Activated naive CD4-positive, alpha-beta T cell treated with anti-CD3 and anti-CD28 coated beads, Interleukin-2, amount 50 U/mL, for 24 hours (primary cell): ENCODE data around the gene DCHS2.

Source experiments
- H3K27ac Mint-ChIP-seq: one replicate; pipeline ENCODE4 v1.8.0; 2021; ENCODE audit warnings: mild to moderate bottlenecking, mixed read lengths
- H3K27me3 Mint-ChIP-seq: one replicate; pipeline ENCODE4 v1.8.0; 2021; ENCODE audit warnings: mixed read lengths
- H3K36me3 Mint-ChIP-seq: one replicate; pipeline ENCODE4 v1.8.0; 2021; ENCODE audit warnings: mixed read lengths
- H3K4me1 Mint-ChIP-seq: one replicate; pipeline ENCODE4 v1.8.0; 2021; ENCODE audit warnings: mixed read lengths
- H3K4me3 Mint-ChIP-seq: one replicate; pipeline ENCODE4 v1.8.0; 2021; ENCODE audit warnings: mild to moderate bottlenecking, mixed read lengths
- H3K9me3 Mint-ChIP-seq: one replicate; pipeline ENCODE4 v1.8.0; 2021; ENCODE audit warnings: mixed read lengths

The DCHS2 gene

DNA sequence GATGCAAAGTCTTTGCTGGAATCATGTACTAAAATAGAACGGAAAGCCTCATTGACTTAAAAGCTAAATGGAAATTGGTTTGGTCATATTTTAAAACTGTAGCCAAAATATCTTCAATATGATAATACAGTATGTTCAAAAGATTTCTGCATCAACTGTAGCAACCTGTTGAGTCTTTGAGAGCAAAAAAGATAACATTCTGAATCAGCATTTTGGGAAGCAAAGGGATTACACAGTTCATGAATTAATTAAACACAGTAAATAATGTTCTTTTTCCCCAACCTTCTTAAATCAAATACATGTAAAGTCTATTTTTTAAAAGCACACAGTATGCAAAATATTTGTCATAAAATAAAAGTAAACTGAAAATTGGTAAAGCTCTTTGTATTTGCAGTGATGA lies 50.5 kb downstream of the DCHS2 start:
- Mint-ChIP-seq H3K4me3 (no peak overlapping the region), H3K9me3 (no peaks in the 10 kb centered on the region), H3K4me1 (no peaks in the 10 kb centered on the region), H3K27me3 (peaks cover 6% of the 10 kb centered on the region), H3K27ac (no peak overlapping the region), H3K36me3 (no peaks in the 10 kb centered on the region)

DNA sequence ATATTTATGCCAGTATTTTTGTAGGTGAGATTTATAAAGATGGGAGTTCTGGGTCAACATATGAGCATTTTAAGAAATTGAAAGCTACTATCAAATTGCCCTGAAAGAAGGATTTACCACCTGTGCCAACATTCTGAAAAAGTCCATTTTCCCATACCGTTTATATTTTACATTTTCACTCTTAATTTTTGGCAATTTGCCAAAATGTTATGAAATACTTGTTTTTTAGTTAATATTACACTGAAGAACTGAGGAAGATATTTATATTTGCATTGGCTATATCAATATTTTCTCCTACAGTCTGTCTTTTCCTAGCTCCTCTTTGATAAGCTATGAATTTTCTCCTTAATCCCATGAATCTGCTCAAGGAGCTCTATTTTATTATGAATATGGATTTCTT lies 52.4 kb downstream of the DCHS2 start:
- Mint-ChIP-seq H3K27me3 (peaks cover 6% of the 10 kb centered on the region), H3K4me1 (no peaks in the 10 kb centered on the region), H3K9me3 (no peaks in the 10 kb centered on the region), H3K4me3 (no peak overlapping the region), H3K27ac (no peak overlapping the region), H3K36me3 (no peaks in the 10 kb centered on the region)

DNA sequence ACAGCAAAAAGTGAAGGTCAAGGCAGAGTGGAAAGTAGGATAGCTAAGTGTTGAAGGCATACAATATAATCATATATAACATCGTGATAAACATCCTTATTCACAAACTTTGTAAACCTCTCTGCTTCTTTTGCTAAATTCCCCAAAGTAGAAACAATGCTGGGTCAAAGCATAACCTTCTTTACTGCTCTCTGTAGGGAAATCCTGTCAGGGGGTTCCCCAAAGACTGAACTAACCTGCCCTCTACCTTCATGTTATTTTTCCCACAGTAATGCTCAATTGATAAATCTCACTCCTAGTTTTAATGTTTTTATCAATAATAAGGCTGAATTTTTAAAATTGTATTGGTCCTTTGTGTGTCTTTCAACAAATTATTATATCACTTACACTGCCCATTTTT lies 55.7 kb downstream of the DCHS2 start:
- H3K4me3 Mint-ChIP-seq = no peak overlapping the region
- H3K27ac Mint-ChIP-seq = no peak overlapping the region
- no peaks in the 10 kb centered on the region for H3K4me1 Mint-ChIP-seq
- H3K36me3 Mint-ChIP-seq = no peaks in the 10 kb centered on the region
- peaks cover 14% of the 10 kb centered on the region for H3K27me3 Mint-ChIP-seq
- no peaks in the 10 kb centered on the region for H3K9me3 Mint-ChIP-seq

DNA sequence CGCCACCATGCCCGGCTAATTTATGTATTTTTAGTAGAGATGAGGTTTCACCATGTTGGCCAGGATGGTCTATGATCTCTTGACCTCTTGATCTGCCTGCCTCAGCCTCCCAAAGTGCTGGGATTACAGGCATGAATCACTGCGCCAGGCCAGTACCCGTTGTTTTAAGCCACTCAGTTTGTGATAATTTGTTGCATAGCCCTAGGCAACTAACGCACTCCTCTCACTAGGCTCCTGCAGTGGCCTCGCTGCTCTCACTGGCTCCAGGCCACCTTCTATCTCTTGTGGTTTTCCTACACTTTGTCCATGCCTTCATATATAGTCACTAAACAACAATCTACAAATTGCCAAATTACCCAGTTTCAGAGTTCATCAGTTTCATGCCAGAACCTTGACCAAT lies 58.1 kb downstream of the DCHS2 start:
- Mint-ChIP-seq H3K27ac (no peak overlapping the region), H3K9me3 (no peaks in the 10 kb centered on the region), H3K4me3 (no peak overlapping the region), H3K27me3 (peaks cover 21% of the 10 kb centered on the region), H3K4me1 (no peaks in the 10 kb centered on the region), H3K36me3 (no peaks in the 10 kb centered on the region)

DNA sequence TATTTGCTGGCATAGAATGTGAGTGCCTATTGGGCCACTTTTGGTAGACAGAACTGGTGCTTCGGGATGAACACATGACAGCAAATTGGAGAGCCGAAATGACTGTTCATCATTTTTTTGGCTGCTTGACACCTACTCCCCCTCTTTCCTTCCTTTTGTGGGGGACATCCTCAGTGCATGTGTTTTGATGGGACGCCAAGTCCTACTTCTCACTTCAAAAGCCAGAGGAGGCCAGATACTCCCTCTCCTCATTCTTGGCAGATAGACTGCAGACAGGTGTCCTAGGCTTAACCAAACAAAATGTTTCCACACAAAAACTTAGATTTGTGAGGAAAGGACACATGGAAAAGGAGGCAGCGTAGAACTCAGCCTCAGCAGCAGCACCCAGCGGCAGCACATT lies 62.4 kb downstream of the DCHS2 start:
- H3K27me3 Mint-ChIP-seq = peaks cover 22% of the 10 kb centered on the region
- H3K9me3 Mint-ChIP-seq = no peaks in the 10 kb centered on the region
- H3K4me3 Mint-ChIP-seq = no peak overlapping the region
- no peaks in the 10 kb centered on the region for H3K36me3 Mint-ChIP-seq
- H3K27ac Mint-ChIP-seq = no peak overlapping the region
- H3K4me1 Mint-ChIP-seq = no peaks in the 10 kb centered on the region

DNA sequence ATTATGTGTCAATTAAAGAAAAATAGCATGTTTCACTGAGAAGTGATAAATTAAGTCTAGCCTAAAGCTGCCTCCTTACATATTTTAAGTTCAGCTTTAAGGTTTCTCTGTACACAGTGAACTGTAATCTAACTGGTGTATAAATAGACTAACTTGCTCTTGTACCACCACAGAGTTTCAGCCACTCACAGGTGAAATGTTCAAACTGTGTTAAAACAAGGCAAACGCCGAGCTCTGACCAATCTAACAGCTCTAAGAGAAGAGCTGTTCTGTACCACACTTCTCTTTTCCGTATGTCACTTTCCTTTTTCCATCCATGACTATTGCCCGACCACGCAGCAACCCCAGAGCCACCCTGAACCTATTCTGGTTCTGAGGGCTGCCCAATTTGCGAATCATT lies 64.5 kb downstream of the DCHS2 start:
- Mint-ChIP-seq H3K36me3 (no peaks in the 10 kb centered on the region), H3K4me3 (no peak overlapping the region), H3K27me3 (peaks cover 18% of the 10 kb centered on the region), H3K27ac (no peak overlapping the region), H3K9me3 (no peaks in the 10 kb centered on the region), H3K4me1 (no peaks in the 10 kb centered on the region)

DNA sequence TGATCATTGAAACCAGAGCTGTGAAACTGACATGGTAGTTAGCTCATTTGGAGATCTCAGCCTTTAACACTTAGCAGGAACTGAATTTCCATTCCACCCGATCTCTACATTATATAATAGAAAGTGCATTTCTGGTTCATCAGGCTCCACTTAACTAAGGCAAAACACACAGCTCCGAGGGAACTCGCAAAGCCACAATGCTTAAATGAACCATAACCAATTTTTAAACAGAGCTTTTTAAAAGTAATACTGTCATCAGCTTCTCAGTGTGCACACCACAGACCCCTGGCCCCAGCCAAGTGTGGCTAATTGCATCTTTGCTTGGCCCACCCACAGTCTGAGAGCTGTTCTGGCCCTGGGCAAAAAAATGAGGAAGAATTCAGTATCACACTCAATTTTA lies 66.1 kb downstream of the DCHS2 start:
- H3K27ac Mint-ChIP-seq = no peak overlapping the region
- H3K4me3 Mint-ChIP-seq = no peak overlapping the region
- no peaks in the 10 kb centered on the region for H3K9me3 Mint-ChIP-seq
- no peaks in the 10 kb centered on the region for H3K36me3 Mint-ChIP-seq
- H3K27me3 Mint-ChIP-seq = peaks cover 19% of the 10 kb centered on the region
- H3K4me1 Mint-ChIP-seq = no peaks in the 10 kb centered on the region

DNA sequence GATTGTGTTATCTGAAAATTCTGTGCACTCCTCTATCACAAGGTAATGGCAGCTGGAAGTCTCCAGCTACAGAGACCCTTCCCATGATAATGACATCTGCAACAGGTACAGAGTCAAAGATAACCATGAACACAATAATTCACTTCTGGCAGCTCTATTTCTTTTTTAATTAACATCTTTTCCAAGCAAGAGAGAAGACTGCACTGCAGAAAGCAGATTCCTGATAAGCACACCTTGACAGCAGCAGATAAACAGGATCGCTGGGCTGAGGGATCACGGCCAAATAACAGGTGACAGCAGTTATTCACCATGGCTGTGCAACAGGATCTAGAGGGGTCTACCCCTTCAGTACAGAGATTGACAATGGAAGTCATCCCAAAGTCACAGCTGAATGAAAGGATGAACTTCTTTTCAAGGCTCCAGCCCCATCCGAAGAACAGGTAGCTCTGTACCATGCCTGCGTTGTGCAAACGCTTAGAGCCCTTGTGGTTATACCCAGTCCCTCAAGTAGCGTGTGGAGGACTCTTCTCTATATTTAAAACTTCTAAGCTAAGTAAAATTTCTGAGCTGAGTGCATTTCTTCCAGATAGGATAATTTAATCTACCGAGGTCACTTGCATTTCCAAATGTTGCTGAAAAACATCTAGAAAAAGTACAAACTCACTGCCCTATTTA lies 66.7 kb downstream of the DCHS2 start:
- no peaks in the 10 kb centered on the region for H3K9me3 Mint-ChIP-seq
- peaks cover 16% of the 10 kb centered on the region for H3K27me3 Mint-ChIP-seq
- H3K36me3 Mint-ChIP-seq = no peaks in the 10 kb centered on the region
- H3K27ac Mint-ChIP-seq = no peak overlapping the region
- no peak overlapping the region for H3K4me3 Mint-ChIP-seq
- H3K4me1 Mint-ChIP-seq = no peaks in the 10 kb centered on the region

DNA sequence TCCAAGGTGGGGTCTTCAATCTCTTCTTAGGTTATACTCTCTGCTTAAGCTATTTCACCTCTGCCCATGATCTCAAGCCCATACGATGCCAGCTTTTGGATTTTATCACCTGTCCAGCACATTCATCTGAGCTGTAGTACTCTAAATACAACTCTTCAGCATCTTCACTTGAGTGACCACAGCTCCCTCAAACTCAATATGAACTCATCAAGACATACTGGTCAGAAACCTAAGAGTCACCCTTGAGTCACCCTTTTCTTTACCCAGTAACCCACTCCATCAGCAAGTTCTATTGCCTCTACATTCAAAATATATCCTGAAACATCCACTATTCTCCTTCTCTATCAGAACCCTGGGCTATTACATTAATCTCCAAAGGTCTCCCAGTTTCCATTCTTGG lies 69.4 kb downstream of the DCHS2 start:
- Mint-ChIP-seq H3K4me3 (no peak overlapping the region), H3K27ac (no peak overlapping the region), H3K27me3 (peaks cover 16% of the 10 kb centered on the region), H3K9me3 (no peaks in the 10 kb centered on the region), H3K4me1 (no peaks in the 10 kb centered on the region), H3K36me3 (no peaks in the 10 kb centered on the region)

DNA sequence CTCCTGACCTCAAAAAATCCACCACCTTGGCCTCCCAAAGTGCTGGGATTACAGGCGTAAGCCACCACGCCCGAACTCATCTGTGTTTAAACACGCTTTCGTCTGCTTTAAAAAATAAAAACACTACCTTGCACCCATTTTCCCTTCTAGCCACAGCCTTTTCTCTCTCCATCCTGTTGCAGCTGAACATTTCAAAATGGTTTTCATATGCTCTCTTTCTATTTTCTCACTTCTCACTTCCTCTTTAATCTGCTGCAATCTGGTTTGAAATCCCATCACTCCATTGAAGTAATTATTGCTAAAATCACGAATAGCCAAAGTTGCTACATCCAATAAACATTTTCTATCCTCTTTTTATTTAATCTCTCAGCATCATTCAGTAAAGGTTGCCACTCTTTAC lies 70.0 kb downstream of the DCHS2 start:
- H3K27me3 Mint-ChIP-seq = peaks cover 19% of the 10 kb centered on the region
- no peaks in the 10 kb centered on the region for H3K9me3 Mint-ChIP-seq
- H3K27ac Mint-ChIP-seq = no peak overlapping the region
- no peaks in the 10 kb centered on the region for H3K36me3 Mint-ChIP-seq
- no peak overlapping the region for H3K4me3 Mint-ChIP-seq
- H3K4me1 Mint-ChIP-seq = peaks cover 3% of the 10 kb centered on the region

DNA sequence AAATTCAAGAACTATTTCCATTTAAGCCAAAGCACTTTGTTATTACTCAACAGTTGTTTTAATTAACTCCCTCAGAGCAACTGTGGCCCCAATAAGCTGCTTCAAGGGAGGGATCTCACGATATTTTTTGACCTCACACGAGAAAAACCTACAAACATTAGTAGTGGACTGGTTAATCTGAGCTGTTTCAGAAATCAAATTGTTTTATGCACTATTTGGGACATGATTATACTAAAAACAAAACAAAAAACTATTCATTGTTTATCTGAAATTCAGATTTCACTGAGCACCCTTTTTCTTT lies 74.3 kb downstream of the DCHS2 start:
- H3K4me1 Mint-ChIP-seq = peaks cover 15% of the 10 kb centered on the region
- no peaks in the 10 kb centered on the region for H3K36me3 Mint-ChIP-seq
- peaks cover 31% of the 10 kb centered on the region for H3K27me3 Mint-ChIP-seq
- H3K27ac Mint-ChIP-seq = no peak overlapping the region
- H3K4me3 Mint-ChIP-seq = peak overlapping the region; percentile 15
- no peaks in the 10 kb centered on the region for H3K9me3 Mint-ChIP-seq

DNA sequence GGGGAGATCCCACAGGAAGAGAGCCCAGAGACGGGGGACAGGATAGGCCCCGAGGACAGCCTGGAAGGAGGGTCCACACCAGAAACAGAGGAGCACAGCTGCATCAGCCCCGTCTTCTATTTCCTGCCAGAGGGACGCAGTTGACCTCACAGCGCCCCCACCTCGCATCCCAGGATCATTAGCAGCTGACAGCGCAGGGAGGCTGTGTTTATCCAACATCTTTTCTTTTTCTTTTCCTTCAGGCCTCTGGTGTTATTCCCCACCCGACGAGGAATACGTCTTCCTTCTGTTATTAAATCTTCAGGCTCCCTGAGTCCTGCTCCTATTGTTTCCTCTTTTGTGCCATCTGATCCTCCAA lies 75.4 kb downstream of the DCHS2 start:
- Mint-ChIP-seq H3K4me1 (peaks cover 15% of the 10 kb centered on the region), H3K9me3 (no peaks in the 10 kb centered on the region), H3K4me3 (peak overlapping the region; percentile 74), H3K36me3 (no peaks in the 10 kb centered on the region), H3K27ac (no peak overlapping the region), H3K27me3 (peaks cover 32% of the 10 kb centered on the region)

DNA sequence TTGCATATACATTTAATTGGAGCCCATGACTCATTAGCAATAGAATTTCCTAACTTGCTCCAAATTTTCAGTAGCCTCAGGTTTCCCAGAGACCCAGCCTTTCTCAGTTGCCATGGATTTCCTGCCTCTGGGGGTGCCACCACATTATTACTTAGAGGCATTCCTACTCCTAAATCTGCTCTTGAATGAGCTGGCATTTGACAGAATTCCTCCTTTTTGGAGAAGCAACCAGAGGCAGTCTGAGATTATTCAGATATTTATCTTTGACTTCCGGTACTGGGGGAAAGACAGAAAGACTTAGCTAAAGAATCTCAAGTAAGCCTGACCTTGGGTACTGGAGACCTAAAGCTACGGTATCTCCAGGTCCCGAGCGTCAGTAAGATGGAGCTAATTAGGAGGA lies 76.3 kb downstream of the DCHS2 start:
- H3K27ac Mint-ChIP-seq = no peak overlapping the region
- H3K27me3 Mint-ChIP-seq = peaks cover 36% of the 10 kb centered on the region
- peaks cover 6% of the 10 kb centered on the region for H3K9me3 Mint-ChIP-seq
- no peak overlapping the region for H3K4me3 Mint-ChIP-seq
- peaks cover 15% of the 10 kb centered on the region for H3K4me1 Mint-ChIP-seq
- no peaks in the 10 kb centered on the region for H3K36me3 Mint-ChIP-seq

DNA sequence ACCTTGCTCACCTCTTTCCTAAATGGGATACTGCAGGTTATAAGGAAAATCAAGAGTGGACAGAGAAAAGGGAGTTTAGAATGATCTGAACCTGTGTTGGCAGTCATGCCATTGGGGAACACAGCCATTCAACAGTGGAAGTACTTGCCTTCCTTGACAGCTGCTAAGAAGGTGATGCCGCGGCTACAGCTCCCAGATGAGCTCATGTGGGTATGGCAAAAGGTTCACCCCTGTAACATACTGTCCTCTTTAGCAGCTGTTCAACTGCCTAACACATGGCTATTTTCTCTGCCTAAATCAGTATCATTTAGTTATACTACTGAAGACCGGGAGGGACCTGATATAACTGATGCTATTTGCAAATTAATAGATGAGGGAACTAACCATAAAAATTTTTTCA lies 76.8 kb downstream of the DCHS2 start:
- Mint-ChIP-seq H3K4me3 (no peak overlapping the region), H3K27ac (no peak overlapping the region), H3K36me3 (no peaks in the 10 kb centered on the region), H3K4me1 (peaks cover 15% of the 10 kb centered on the region), H3K9me3 (peaks cover 6% of the 10 kb centered on the region), H3K27me3 (peaks cover 36% of the 10 kb centered on the region)

DNA sequence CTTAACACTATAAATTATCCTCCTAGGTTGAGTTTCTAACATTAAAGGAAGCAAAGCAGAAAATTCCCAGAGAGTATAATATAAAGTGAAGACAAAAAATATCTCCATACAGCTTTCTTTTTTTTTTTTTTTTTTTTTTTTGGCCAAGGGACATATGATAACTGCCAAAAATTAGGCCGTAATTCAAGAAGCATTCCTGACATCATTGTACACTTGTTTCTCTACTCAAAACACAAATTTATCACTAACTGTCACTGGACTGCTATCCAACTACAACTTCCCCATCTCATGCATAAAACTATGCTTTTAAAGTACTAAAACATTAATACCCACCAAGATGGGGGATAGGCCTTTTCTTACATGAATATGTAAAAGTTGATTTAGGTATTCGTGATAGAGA lies 77.2 kb downstream of the DCHS2 start:
- no peaks in the 10 kb centered on the region for H3K36me3 Mint-ChIP-seq
- no peak overlapping the region for H3K4me3 Mint-ChIP-seq
- H3K4me1 Mint-ChIP-seq = peaks cover 15% of the 10 kb centered on the region
- no peak overlapping the region for H3K27ac Mint-ChIP-seq
- H3K27me3 Mint-ChIP-seq = peaks cover 36% of the 10 kb centered on the region
- peaks cover 6% of the 10 kb centered on the region for H3K9me3 Mint-ChIP-seq

DNA sequence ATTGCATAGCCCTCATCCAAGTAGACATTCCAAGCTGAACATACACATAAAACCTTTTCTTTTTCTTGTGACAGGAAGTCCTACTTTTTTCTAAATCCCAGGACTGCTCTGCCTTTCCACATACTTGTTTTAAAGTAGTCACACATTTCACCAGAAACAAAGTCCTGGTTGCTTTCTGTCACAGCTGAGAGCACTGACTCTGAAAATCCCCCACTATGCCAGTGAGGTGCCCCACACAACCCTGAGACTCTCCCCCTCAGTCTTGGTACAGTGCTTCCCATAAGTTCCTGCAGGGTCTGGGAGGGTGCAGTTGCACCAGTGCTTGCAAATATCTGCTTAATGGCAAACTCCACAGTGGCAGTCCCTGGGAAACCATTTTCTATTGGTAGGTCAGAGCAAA lies 84.2 kb downstream of the DCHS2 start:
- peaks cover 15% of the 10 kb centered on the region for H3K9me3 Mint-ChIP-seq
- no peaks in the 10 kb centered on the region for H3K36me3 Mint-ChIP-seq
- no peak overlapping the region for H3K27ac Mint-ChIP-seq
- H3K27me3 Mint-ChIP-seq = peaks cover 21% of the 10 kb centered on the region
- H3K4me1 Mint-ChIP-seq = no peaks in the 10 kb centered on the region
- H3K4me3 Mint-ChIP-seq = no peak overlapping the region

DNA sequence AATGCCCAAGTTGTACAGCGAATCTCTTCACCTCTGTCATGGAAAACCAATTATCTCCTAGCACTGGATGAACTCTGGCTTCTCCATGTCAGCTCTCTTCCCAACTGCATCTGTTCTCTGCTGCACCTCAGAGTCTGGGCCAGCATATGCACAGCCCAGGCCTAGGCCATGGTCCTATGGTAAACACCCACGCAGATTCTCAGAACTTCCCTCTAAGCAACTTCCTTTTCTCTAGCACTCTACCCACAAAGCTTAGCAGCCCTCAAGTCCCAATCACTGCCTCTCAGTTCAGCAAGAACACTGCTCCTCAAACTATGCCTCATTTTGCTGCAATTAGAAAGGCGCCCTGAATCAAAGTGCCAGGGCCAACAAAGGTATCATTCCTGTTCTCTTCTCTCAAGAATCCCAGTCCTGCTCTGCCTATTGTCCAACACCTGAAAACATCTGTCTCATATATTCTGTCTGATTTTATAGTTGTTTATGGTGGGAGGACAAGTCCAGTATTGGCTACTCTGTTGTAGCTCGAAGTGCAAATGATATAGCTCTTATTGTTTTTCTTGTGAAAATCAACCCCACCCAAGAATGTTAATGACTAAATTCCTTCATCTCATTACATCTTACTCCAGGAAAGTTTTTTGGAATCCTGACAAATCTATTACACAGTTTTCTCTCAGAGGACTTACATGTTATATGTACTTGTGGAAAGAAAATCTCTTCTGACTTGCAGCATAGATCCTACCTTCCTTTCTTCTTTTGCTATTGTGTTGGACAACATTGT lies 85.4 kb downstream of the DCHS2 start:
- Mint-ChIP-seq H3K4me1 (no peaks in the 10 kb centered on the region), H3K36me3 (no peaks in the 10 kb centered on the region), H3K4me3 (no peak overlapping the region), H3K9me3 (peaks cover 15% of the 10 kb centered on the region), H3K27me3 (peaks cover 18% of the 10 kb centered on the region), H3K27ac (no peak overlapping the region)
